Measurements from ENCODE around the gene ABLIM3. TPM values are rescaled to one million over a fixed set of nuclear protein-coding genes. Genes with fewer than 3 reads are reported as not detected.

ABLIM3 gene
- total RNA-seq, 1 donor from 2014 or later: 3.6 TPM

DNA sequence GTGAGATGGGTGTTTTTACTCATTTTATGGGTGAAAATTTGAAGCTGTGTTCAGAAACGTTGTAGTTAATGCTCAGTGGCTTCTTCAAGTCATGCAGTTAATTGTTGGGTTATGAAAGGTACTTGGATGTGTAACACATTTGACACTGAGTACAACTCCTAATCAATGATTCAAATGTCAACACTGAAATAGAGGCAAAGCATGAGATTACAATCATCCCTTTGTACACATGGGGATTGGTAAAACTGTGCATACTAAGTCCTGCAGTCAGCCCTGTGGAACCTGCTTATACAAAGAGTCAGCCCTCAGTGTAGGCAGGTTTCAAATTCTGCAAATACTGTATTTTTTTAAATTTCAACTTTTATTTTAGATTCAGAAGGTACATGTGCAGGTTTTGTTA, 3.3 kb downstream of the ABLIM3 start:
- Mint-ChIP-seq H3K9me3 (ENCODE audit: unreplicated experiment) (no peaks in the 10 kb centered on the region), H3K27me3 (ENCODE audit: unreplicated experiment) (peaks cover 6% of the 10 kb centered on the region), H3K4me1 (ENCODE audit: unreplicated experiment) (no peaks in the 10 kb centered on the region), H3K36me3 (ENCODE audit: low read depth, unreplicated experiment) (no peaks in the 10 kb centered on the region), H3K27ac (ENCODE audit: unreplicated experiment) (no peak overlapping the region), H3K4me3 (ENCODE audit: unreplicated experiment) (no peak overlapping the region)
- TF ChIP-seq, protein P1, sequence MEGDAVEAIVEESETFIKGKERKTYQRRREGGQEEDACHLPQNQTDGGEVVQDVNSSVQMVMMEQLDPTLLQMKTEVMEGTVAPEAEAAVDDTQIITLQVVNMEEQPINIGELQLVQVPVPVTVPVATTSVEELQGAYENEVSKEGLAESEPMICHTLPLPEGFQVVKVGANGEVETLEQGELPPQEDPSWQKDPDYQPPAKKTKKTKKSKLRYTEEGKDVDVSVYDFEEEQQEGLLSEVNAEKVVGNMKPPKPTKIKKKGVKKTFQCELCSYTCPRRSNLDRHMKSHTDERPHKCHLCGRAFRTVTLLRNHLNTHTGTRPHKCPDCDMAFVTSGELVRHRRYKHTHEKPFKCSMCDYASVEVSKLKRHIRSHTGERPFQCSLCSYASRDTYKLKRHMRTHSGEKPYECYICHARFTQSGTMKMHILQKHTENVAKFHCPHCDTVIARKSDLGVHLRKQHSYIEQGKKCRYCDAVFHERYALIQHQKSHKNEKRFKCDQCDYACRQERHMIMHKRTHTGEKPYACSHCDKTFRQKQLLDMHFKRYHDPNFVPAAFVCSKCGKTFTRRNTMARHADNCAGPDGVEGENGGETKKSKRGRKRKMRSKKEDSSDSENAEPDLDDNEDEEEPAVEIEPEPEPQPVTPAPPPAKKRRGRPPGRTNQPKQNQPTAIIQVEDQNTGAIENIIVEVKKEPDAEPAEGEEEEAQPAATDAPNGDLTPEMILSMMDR (IDR thresholded peaks at IDR 0.05; ENCODE audit: unreplicated experiment): no peak
- DNase-seq (ENCODE audit: low spot score): no peak

DNA sequence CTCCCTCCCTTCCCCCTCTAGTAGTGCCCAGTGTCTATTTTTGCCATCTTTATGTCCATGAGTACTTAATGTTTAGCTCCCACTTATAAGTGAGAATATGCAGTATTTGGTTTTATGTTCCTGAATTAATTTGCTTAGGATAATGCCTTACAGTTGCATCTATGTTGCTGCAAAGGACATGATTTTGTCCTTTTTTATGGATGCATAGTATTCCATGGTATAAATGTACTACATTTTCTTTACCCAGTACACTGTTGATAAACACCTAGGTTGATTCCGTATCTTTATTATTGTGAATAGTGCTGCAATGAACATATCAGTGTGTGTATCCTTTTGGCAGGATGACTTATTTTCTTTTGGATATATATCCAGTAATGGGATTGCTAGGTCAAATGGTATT, 3.8 kb downstream of the ABLIM3 start:
- Mint-ChIP-seq H3K9me3 (ENCODE audit: unreplicated experiment) (no peaks in the 10 kb centered on the region), H3K27ac (ENCODE audit: unreplicated experiment) (no peak overlapping the region), H3K4me3 (ENCODE audit: unreplicated experiment) (no peak overlapping the region), H3K4me1 (ENCODE audit: unreplicated experiment) (no peaks in the 10 kb centered on the region), H3K36me3 (ENCODE audit: low read depth, unreplicated experiment) (no peaks in the 10 kb centered on the region), H3K27me3 (ENCODE audit: unreplicated experiment) (peaks cover 6% of the 10 kb centered on the region)
- TF ChIP-seq, protein P1 (IDR thresholded peaks at IDR 0.05; ENCODE audit: unreplicated experiment): no peak
- no peak for DNase-seq (ENCODE audit: low spot score)

DNA sequence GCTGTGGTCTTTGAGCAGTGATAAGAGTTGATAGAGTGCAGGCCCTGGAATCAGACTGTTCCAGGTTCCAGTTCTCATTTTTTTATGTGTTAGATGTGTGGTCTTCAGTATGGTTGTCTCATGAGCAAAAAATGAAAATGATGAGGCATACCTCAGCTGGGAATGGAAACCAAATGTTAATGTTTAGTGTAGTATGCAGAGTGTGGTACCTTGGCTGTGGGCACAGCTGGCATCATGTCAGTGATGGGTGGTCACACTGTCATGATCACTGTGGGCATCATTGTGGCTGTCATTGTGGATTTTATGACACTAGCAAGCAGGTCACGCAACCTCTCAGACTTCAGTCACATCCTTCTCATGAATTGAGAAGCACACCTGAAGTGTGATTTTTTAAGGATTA, 6.4 kb downstream of the ABLIM3 start:
- Mint-ChIP-seq H3K27ac (ENCODE audit: unreplicated experiment) (no peak overlapping the region), H3K9me3 (ENCODE audit: unreplicated experiment) (no peaks in the 10 kb centered on the region), H3K4me1 (ENCODE audit: unreplicated experiment) (peaks cover 5% of the 10 kb centered on the region), H3K36me3 (ENCODE audit: low read depth, unreplicated experiment) (no peaks in the 10 kb centered on the region), H3K27me3 (ENCODE audit: unreplicated experiment) (no peaks in the 10 kb centered on the region), H3K4me3 (ENCODE audit: unreplicated experiment) (no peak overlapping the region)
- no peak for DNase-seq (ENCODE audit: low spot score)
- TF ChIP-seq, protein P1 (IDR thresholded peaks at IDR 0.05; ENCODE audit: unreplicated experiment): no peak

DNA sequence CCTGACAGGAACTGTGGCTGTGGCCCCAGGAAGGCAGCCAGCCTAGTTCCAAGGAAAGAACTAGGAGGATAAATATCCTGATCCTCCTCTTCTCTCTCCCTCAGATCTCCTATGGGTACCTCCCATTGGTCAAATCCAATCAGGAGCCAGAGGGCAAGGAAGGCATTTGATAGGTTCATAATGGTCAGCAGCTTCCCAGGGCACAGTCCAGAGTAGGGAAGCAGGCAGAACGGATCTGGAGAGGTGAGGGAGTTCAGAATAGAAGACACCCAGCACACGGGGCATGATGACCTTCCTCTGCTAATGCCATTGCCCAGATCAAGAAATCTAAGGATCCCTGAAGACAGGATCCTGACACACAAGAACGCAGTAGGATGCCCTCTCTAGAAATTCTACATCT, 8.6 kb downstream of the ABLIM3 start:
- Mint-ChIP-seq H3K9me3 (ENCODE audit: unreplicated experiment) (no peaks in the 10 kb centered on the region), H3K4me1 (ENCODE audit: unreplicated experiment) (peaks cover 11% of the 10 kb centered on the region), H3K27ac (ENCODE audit: unreplicated experiment) (no peak overlapping the region), H3K27me3 (ENCODE audit: unreplicated experiment) (no peaks in the 10 kb centered on the region), H3K4me3 (ENCODE audit: unreplicated experiment) (no peak overlapping the region), H3K36me3 (ENCODE audit: low read depth, unreplicated experiment) (no peaks in the 10 kb centered on the region)
- TF ChIP-seq, protein P1 (IDR thresholded peaks at IDR 0.05; ENCODE audit: unreplicated experiment): no peak
- no peak for DNase-seq (ENCODE audit: low spot score)

DNA sequence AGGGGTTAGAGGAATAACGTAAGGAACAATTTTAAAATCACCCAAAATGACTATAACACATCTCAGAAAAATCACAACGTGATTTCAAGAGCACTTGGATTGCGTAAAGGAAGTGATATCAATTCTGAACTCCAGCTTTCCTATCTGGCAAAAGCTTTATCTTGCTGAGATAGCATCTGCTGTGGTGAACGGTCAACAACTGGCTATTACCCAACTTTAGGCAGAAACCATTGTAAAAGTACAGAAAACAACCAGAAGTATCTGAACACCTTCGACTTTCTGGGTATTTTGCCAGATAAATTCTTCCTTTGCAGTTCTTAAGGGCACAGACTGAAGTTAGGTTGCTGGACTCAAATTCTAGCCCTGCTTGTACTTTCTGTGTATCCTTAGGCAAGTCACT, 9.2 kb downstream of the ABLIM3 start:
- Mint-ChIP-seq H3K36me3 (ENCODE audit: low read depth, unreplicated experiment) (no peaks in the 10 kb centered on the region), H3K27me3 (ENCODE audit: unreplicated experiment) (no peaks in the 10 kb centered on the region), H3K27ac (ENCODE audit: unreplicated experiment) (no peak overlapping the region), H3K4me1 (ENCODE audit: unreplicated experiment) (peaks cover 11% of the 10 kb centered on the region), H3K9me3 (ENCODE audit: unreplicated experiment) (no peaks in the 10 kb centered on the region), H3K4me3 (ENCODE audit: unreplicated experiment) (no peak overlapping the region)
- TF ChIP-seq, protein P1 (IDR thresholded peaks at IDR 0.05; ENCODE audit: unreplicated experiment): no peak
- no peak for DNase-seq (ENCODE audit: low spot score)
